Anterior cingulate cortex (tissue), 58 donors: Measurements from ENCODE around the gene LLCFC1.

Experiments used
- DNase-seq, 58 donors: peaks; one replicate each; lab custom pipeline; 2025; lab: John Stamatoyannopoulos, UW

The LLCFC1 gene

GRCh38 chr7:142939226-142939910 lies at the start of gene LLCFC1:
Gene LLCFC1 (plus strand): TSS chr7:142939484. CDS start chr7:142939622, 138 bp downstream.
- DNase-seq, result no peak

- no peak for DNase-seq
Observed at GRCh38 chr7:142889816-142890215, 49.5 kb upstream of the LLCFC1 start.

DNA sequence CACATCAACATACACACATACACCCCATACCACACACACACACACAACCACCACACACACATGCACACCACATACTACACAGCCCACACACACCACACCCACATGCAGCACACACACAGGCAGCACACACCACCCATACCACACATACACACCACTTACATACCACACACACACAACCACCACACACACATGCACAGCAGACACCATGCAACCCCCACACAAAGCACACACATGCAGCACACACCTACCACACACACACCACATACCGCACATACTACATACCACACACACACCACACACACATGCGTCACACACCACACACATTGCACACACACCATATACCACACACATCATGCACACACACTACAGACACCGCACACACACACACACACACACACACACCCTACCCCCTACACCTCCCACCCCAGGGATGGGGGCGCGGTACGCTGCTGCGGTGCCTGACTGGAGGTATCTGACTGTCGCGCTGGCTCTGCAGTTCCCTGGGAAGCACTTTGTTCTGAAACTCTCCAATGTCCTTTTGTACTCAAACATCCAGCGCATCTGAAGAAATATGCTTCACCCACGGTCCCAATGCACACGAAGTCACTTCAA lies 48.3 kb upstream of the LLCFC1 start:
- DNase-seq, result no peak

GRCh38 chr7:142891490-142892082 lies 47.7 kb upstream of the LLCFC1 start:
- no peak for DNase-seq

DNA sequence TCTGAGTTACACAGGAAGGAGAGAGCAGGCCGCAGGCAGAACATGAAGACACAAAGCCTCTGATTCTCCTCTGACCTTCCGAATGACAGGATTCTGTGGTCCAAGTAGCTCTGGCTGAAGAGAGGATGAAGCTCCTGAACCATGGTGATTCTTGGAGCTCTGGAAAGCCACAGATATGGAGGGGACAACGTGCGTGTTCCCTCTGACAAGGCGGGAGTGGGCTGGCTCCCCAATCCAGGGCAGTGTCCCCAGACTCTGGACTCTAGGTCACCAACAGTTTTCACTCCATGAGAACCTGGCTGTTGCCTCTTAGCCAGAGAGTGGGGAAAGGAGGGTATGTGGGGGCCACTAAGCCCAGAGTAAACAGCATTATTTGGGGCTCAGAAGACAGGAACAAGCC lies 46.3 kb upstream of the LLCFC1 start:
- no peak for DNase-seq

DNA sequence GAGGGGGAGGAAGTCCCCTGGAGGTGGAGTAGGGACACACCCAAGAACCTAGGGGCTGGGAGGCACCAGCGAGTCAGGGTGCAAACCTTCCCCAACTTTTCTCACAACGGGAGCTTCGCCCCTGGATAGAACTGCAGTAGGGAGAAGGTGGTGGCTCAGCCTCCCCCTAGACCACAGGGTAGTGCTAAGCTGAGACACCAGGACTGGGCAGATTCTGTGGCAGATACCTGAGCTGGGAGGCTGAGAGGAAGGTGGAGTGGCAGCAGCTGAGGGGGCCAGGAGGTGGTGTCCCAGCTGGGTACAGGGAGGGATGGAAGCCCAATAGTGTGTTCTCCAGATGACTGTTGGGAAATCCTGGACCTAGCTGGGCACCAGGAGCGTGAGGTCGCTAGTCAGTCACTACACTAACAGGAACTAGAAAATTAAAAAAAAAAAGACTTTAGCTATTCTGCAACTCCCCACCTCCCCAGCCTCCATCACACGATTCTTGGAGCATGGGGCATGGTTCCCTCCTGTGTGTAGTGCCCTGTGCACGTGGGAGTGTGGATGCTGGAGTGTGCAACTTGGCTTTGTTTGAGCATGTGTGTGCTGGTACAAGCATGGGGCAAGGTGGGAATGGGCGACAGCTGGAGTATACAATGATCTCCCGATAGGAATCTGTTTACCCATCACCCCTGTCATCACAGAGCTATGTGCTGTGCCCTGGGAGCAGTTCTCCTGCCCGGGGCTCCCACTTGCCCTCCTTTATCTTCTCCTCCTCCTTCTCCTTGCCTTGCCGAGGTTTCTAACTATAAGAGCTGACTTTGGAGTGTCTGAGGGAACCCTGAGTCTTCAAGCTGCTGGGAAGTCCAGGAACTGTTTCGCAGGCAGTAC lies 44.9 kb upstream of the LLCFC1 start:
- DNase-seq, result no peak

DNA sequence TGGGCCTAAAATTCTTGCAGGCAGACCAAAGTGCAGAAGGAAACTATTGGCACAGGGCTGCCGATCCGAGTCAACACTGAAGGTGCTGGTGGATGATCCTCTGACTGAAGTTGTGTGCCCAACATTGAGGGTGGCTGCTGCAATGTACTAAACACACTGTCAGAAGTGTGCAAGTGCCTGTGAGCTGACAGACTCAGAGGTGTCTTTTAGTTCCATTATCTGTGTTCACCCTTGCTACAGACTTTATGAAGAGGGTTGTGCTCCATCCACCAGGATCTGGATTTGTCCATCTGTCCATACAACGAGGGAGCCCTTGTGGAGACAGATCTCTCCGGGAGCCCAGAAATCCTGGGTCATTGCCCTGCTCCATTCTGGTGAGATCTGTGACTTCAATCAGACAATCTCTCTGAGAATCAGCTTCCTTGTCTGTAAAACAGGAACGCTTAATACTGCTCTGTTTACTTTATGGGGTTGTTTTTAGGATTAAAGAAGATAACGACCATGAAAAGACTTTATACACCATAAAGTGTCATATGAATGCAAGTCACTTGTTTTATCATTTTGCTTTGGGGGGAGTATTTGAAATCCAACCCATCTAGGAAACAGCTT lies 44.2 kb upstream of the LLCFC1 start:
- no peak for DNase-seq

- DNase-seq, result no peak
Observed at GRCh38 chr7:142896151-142896550, 43.1 kb upstream of the LLCFC1 start.

- no peak for DNase-seq
Observed at GRCh38 chr7:142896741-142897379, 42.4 kb upstream of the LLCFC1 start.

DNA sequence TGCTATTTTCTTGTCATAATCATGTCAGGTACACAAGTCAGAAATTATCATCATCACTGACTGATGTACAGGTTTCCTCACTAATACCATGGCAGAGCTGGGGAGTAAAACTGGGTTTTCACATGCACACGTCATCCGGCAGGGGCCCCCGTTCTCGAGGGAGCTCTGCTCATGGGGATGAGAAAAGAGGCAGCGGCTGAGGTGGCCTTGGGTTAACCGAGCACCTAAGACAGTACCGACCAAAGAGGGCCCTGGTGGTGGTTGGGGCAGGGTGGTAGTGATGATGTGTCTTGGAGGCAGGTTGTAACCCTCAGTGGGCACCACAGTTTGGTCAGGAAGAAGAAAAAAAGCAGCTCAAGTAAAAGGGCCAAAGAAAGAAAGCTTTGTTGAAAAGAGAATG lies 41.6 kb upstream of the LLCFC1 start:
- DNase-seq, result no peak

- no peak for DNase-seq
Observed at GRCh38 chr7:142898377-142899170, 40.7 kb upstream of the LLCFC1 start.

- no peak for DNase-seq
Observed at GRCh38 chr7:142899661-142900060, 39.6 kb upstream of the LLCFC1 start.

DNA sequence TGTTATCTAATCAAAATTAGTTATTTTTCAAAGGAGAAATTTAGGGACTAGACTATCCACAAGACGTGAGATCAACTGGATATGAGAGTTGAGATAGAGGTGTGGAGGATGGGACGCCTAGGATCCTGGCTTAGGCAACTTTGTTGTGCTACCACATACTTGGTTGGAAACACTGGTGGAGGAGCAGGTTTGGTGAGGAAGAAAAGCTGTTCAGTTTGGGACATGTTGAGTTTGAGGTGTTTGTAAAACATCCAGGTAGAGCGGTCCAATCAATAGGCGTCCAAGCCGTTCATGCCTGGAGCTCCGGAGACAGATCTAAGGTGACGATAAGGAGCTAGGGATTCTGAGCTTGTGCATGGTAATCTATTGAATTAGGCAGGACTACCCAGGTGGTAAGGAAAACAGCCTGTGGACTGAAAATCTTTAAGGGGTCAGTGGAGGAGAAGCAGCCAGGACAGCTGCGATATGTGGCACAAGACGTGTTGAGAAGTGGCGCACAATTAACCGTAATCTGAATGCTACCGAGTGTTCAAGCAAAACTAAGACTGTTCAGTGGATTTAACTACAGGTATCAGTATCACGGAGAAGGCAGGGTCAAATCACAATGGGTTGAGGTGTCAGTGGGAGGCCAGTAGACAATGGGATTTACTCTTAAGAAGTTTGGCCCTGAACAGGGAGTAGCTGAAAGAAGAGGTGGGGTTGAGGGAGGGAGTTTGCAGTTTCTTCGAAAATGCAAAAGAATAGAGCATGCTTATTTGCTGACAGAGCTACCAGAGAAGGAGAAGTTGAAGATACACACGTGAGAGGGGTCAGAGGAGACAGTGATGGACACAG lies 37.6 kb upstream of the LLCFC1 start:
- DNase-seq, result no peak

DNA sequence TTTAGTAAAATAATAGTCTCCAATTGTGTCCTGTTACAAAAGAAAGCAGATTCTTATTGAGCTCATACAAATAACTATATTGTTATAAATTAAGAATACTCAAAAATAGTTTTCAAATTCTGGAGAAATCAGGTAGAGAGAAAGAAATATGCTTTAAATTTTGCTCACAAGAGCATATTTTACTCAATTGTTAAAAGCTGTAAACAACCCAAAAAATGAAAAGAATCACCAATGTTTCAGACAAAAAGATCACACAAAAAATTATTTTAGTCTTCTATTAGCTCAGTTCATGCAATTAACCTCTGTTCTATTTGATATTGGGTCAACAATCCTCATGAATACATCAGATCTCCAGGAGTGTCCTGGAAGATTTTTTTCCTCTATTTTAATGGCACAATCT lies 35.2 kb upstream of the LLCFC1 start:
- DNase-seq, result no peak

DNA sequence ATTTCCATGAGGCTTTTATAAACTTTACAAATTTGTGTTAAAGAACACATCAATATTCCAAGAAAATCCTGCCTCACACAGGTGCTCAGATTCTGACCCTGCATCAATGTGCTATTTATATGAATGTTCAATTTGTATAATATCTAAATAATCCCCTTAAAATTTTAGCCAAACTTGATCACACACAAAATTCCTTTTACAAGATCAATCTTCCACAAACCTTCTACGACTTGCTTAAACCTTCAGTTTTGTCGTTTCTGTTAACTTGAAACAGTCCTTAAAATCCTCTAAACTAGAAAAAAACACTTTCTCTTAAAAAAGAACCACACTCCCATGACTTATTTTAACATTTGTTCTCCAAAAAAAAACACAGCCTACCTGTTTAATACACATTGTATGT lies 33.5 kb upstream of the LLCFC1 start:
- no peak for DNase-seq

DNA sequence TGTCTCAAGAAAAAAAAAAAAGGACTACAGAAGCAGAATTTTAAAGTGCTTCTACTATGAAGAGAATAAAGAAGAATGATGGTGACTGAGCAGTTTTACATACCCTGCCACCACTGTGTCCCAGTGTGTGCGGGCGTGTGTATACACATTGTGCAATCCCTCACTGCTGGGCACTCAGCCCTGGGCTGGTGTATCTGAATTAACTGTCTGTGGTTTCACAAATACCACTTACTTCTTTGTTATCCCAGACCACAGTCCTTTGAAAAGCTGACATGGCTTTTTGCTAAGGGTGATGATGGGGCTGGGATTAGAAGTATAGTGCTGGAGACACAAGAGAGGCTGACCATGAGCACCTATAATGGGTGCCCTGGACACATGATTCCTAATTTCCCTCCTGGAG lies 32.6 kb upstream of the LLCFC1 start:
- no peak for DNase-seq

- DNase-seq, result no peak
Observed at GRCh38 chr7:142908290-142908689, 31.0 kb upstream of the LLCFC1 start.
